ENCODE results near the gene PHLPP1.

The PHLPP1 gene

GRCh38 chr18:62812242-62812641 is 96.9 kb downstream of the PHLPP1 start:
- DNase-seq, result no peak

DNA sequence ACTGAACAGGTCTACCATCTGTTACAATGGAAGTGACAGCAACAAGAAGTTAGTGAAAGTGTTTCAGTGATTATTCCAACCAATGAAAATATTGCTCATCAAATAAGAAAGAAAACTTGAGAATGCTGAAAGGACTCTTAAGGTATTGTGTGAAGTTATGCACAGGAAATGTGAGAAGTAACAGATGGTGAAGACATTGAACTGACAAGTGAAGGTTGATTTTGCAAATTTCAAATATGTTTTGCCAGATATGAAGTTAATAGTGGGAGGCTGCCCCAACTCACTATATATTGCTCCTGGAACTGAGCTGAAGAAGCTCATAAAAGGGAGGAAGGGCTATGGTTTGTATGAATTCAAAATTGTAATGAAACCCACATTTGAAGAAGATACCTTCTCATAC is 97.5 kb downstream of the PHLPP1 start:
- no peak for DNase-seq

- no peak for DNase-seq
Observed at GRCh38 chr18:62814132-62814759, 98.9 kb downstream of the PHLPP1 start.

DNA sequence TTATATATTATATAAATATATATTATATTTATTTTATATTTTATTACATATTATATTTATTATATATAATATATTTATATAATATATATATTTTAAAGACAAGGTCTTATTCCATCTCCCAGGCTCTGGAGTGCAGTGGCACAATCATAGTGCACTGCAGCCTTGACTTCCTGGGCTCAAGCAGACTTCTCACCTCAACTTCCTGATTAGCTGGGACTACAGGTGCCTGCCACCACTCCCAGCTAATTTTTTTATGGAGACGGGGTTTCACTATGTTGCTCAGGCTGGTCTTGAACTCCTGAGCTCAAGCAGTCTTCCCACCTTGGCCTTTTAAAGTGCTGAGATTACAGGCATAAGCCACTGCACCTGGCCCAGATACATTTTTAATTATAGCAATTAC is 110.0 kb downstream of the PHLPP1 start:
- DNase-seq, result no peak

GRCh38 chr18:62827397-62827796 is 112.1 kb downstream of the PHLPP1 start:
- no peak for DNase-seq

DNA sequence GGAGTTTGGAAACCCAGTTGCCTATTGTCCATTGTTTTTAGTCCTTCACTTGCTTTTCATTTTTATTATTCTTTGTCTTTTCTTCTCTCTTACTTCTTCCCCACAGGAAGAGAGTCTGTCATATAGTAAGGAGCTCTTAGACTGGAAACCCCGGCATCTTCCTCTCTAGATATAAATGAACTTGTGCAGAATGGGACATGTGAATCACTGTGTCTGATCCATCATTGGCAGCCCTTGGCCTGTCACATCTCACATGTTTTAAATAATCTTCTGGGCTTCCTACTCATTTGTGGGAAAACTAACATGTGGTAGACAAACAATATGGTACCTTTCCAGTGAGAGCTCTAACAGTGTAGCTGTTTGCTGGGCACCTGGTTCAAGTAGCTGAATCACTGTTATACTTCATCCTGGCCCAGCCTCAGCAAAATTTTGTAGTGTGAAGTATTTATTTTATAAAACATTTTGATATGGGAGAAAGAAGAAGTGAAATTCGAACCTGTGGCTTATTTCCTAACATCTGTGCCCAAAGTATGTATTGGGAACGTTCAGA is 112.8 kb downstream of the PHLPP1 start:
- no peak for DNase-seq

- no peak for DNase-seq
Observed at GRCh38 chr18:62828852-62829251, 113.5 kb downstream of the PHLPP1 start.

- no peak for DNase-seq
Observed at GRCh38 chr18:62829936-62830335, 114.6 kb downstream of the PHLPP1 start.

- no peak for DNase-seq
Observed at GRCh38 chr18:62832282-62832681, 116.9 kb downstream of the PHLPP1 start.

- no peak for DNase-seq
Observed at GRCh38 chr18:62833494-62833893, 118.2 kb downstream of the PHLPP1 start.

- DNase-seq, result no peak
Observed at GRCh38 chr18:62834715-62835114, 119.4 kb downstream of the PHLPP1 start.

- DNase-seq, result no peak
Observed at GRCh38 chr18:62837011-62837410, 121.7 kb downstream of the PHLPP1 start.

DNA sequence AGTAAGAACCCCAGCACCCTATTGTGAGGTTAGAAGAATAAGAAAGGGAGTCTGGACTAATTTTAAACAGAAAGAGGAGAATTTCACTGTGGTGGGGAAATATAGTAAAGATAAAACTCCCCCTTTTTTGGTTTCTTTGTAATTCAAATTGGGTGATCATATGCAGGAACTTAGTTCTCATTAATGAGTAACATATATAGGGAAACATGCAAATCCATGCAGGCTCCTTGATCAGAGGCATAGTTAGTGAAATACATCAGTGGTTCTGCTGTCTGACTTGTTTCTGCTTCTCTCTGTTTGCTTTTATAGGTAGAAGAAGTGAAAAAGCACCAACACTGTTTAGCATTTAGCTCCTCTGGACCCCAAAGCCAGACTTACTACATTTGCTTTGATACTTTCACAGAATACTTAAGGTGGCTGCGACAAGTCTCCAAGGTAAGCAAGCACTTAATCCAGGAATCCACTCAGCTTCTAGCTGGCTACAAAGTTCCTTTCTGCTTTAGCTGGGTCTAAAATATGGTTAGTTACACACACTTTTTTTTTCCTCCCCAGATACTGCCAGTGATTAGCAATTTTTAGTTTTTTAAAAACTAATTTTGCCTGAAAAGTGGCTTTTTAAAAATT is 123.2 kb downstream of the PHLPP1 start:
- no peak for DNase-seq

DNA sequence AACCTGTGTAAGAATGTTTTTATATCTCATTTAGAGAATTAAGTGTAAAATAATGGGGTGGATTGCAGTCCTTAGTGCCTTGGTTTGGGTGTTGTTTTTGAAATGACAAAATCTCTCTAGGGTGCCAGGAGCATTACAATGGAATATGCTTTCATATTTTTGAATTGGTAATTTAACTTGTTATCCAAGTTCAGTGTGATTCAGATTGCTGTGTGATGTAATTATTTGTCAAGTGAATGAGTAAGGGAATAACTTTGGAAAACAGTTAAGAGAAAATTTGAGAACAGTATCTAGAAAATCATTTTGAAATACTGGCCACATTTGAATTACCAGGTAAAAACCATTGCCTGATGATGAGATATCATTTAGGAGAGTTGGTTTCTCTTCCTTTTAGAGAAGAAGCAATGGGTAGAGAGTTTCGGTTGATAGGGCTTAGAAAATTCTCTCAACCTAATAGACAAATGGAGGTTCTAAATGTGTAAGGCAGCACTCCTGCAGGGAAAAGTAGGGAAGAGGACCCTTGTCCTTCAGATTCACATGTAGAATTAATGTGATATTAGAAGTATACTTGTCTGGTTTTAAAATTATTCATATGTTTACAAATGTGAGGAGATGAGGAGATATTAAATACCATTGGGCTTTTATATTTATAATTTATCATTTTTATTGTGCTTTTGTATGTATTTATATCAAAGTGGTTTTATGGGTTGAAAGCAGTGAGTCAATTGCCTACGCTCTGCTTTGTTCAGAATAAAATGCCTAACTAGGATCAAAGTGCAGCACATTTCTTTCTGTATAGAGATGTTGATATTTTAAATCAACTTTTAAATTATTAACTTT is 124.8 kb downstream of the PHLPP1 start:
- no peak for DNase-seq

- no peak for DNase-seq
Observed at GRCh38 chr18:62841405-62841804, 126.1 kb downstream of the PHLPP1 start.

- no peak for DNase-seq
Observed at GRCh38 chr18:62842898-62843297, 127.6 kb downstream of the PHLPP1 start.

GRCh38 chr18:62844850-62845643 is 129.7 kb downstream of the PHLPP1 start:
- peak; percentile 26 to 30 for DNase-seq

- DNase-seq, result no peak
Observed at GRCh38 chr18:62846313-62846712, 131.0 kb downstream of the PHLPP1 start.

DNA sequence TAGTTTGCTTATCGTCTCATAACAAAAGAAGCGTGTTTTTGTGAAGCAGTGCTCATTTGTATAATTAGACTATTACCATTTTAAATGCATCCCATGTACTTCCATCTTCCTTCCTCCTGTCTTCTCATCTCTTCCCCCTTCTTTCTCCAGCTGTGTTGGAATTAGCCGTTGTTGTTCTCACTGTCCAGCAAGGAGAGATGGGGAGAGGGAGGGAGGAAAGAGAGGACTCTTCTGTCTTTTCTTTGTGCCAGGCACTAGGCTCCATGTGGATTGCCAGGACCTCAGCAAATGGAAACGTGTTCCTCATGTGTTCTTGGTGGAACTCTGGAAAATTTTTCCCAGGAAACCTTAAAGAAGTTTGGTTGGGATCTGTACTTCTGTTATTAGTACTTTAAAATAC is 131.7 kb downstream of the PHLPP1 start:
- DNase-seq, result no peak

GRCh38 chr18:62848946-62849345 is 133.6 kb downstream of the PHLPP1 start:
- DNase-seq, result no peak

DNA sequence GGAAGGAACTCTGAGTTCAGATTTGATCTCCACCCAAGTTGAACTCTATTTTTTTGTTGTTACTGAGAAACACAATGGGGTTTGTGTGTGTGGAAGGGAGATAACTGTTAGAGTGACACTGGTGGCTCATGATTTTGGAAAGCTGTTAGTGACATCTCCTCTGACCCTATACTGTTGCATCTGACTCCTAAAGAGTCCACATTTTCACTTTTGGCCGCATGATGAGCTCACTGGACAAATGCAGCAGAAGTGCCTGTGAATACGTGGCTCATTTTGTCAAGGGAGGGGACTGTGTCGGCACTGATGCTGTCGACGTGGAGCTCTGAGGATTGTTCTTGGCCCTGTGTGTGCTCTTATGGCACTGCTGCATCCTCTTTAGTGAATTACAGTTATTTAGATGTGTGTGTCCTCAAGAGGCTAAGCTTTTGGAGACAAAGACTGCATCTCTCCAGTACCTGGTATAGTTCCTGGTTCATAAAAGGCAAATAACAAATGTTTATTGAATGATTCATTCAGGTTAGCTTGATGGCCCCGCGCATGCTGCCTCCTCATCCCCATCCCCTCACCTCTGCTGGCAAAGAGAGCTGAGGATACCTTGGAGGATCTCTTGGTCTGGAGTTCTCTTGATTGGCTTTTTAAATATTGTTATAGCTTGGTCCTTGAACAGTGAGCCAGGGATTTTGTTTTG is 135.4 kb downstream of the PHLPP1 start:
- no peak for DNase-seq

DNA sequence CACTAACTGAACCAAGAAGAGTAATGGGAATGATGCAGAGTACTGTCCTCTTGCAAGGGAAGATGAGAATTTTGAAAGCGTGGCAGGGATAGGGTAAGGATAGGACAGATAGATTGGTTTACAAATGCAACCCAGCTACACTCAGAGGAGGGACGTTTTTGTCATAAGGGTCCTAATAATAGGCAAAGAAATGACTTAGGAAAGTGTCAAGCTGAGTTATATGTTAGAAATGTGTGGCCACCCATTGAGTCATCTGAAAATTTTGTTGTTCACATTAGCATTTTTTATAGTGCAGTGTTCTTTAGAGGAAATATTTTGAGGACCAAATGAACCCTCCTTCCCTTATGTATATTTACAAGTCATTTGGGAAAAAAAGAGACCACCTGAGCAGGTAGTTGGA is 137.5 kb downstream of the PHLPP1 start:
- no peak for DNase-seq

Data from stimulated activated CD4-positive, alpha-beta T cell treated with anti-CD3 and anti-CD28 coated beads, Interleukin-2, amount 100 ng/mL, for 24 hours (primary cell).